Astrocyte (in vitro differentiated cells and primary cell): Measurements from ENCODE around the gene OSBPL9.

ENCODE experiments used
- EZH2 ChIP-seq: IDR thresholded peaks from 2 replicates; pipeline ENCODE4 v1.6.1; 2012; ENCODE audit warnings: mild to moderate bottlenecking, low read length, inconsistent platforms; ENCODE audit not compliant: insufficient read depth
- TF ChIP-seq, protein P1 (sequence below): IDR thresholded peaks from 2 replicates; pipeline ENCODE4 v1.5.1; 2011; ENCODE audit warnings: low read depth, mild to moderate bottlenecking, inconsistent platforms, low read length, moderate library complexity; ENCODE audit not compliant: insufficient read depth

GRCh38 chr1:51653127-51653526, 36.2 kb downstream of the OSBPL9 start:
- TF ChIP-seq, protein P1, sequence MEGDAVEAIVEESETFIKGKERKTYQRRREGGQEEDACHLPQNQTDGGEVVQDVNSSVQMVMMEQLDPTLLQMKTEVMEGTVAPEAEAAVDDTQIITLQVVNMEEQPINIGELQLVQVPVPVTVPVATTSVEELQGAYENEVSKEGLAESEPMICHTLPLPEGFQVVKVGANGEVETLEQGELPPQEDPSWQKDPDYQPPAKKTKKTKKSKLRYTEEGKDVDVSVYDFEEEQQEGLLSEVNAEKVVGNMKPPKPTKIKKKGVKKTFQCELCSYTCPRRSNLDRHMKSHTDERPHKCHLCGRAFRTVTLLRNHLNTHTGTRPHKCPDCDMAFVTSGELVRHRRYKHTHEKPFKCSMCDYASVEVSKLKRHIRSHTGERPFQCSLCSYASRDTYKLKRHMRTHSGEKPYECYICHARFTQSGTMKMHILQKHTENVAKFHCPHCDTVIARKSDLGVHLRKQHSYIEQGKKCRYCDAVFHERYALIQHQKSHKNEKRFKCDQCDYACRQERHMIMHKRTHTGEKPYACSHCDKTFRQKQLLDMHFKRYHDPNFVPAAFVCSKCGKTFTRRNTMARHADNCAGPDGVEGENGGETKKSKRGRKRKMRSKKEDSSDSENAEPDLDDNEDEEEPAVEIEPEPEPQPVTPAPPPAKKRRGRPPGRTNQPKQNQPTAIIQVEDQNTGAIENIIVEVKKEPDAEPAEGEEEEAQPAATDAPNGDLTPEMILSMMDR = no peak
- TF ChIP-seq EZH2 = no peak
